GM12891 (cell line): ENCODE data around the gene SULT1C2.

Source experiments
- POLR2A ChIP-seq: IDR thresholded peaks from 2 replicates; pipeline ENCODE4 v1.6.1; 2011; ENCODE audit warnings: low read depth, low read length, control low read depth
- TAF1 ChIP-seq: IDR thresholded peaks from 2 replicates; pipeline ENCODE4 v1.6.1; 2011; ENCODE audit warnings: low read depth, low read length, control low read depth

DNA sequence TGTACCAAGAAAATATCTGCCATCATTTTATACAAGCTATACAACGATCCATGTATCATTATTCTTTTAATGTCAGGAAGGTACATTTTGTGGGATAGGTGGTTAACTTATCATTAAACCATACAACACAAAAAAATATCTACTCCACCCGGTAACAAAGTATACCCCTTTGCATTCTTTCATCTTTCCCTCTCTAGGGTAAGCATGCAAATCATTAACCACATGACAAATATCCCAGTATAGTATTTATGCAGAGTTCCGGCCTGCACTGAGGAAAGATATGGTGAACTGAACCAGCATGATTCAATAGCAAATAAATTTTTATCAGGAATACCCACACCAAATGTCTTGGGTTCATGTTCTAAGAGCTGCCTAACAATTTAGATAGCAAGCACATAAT lies 22.5 kb upstream of the SULT1C2 start:
- TF ChIP-seq POLR2A (no peak), TAF1 (no peak)
